SU-DHL-6 (cell line): ENCODE data around the gene CT47A7.
"Not testable (repeated sequence)": the region's sequence is repeated elsewhere in the genome, so short reads cannot be mapped to it uniquely, and the experiment has no call there.

Source experiments
- EZH2phosphoT487 ChIP-seq: fragments of 200-600 bp; sonication (generic), shearing (Covaris generic); conservative IDR thresholded peaks from 2 replicates; pipeline ENCODE4 v1.6.1; 2018; ENCODE audit warnings: mild to moderate bottlenecking, antibody characterized with exemption, low read length, moderate library complexity, mixed read lengths
- TF ChIP-seq, protein P1 (sequence below): fragments of 200-600 bp; sonication (generic); IDR thresholded peaks from one replicate; pipeline ENCODE4 v1.5.1; 2017; ENCODE audit warnings: antibody characterized with exemption, mild to moderate bottlenecking, low read length, moderate library complexity; ENCODE audit not compliant: insufficient read depth, poor library complexity, severe bottlenecking

DNA sequence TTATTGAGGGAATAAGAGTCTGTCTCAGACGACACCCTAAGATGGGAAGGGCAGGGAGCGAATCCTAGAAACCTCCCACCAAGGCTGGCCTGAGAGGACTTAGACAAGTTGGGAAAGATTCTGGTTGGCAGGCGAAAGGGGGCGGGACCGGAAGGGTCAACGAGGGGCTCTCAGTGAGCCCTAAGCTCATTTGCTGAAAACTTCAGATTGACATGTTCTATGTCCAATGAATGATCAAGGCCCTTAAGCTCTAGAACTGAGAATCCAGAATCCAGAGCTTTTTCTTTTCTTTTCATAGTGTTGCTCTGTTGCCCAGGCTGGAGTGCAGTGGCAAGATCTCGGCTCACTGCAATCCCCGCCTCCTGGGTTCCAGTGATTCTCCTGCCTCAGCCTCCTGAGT, 29.3 kb upstream of the CT47A7 start, which contains the start of gene CT47A1:
- TF ChIP-seq, protein P1, sequence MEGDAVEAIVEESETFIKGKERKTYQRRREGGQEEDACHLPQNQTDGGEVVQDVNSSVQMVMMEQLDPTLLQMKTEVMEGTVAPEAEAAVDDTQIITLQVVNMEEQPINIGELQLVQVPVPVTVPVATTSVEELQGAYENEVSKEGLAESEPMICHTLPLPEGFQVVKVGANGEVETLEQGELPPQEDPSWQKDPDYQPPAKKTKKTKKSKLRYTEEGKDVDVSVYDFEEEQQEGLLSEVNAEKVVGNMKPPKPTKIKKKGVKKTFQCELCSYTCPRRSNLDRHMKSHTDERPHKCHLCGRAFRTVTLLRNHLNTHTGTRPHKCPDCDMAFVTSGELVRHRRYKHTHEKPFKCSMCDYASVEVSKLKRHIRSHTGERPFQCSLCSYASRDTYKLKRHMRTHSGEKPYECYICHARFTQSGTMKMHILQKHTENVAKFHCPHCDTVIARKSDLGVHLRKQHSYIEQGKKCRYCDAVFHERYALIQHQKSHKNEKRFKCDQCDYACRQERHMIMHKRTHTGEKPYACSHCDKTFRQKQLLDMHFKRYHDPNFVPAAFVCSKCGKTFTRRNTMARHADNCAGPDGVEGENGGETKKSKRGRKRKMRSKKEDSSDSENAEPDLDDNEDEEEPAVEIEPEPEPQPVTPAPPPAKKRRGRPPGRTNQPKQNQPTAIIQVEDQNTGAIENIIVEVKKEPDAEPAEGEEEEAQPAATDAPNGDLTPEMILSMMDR, result not testable (repeated sequence)
- TF ChIP-seq EZH2phosphoT487, result not testable (repeated sequence)
